Esophagus (tissue), 2 donors: Measurements from ENCODE around the gene IL20. TPM values are rescaled to one million over a fixed set of nuclear protein-coding genes. Genes with fewer than 3 reads are reported as not detected.

Experiments
- H3K27ac ChIP-seq, 2 donors: one replicate each; pipeline ENCODE4 v1.5.1; 2013; ENCODE audit warnings: low read depth in 2 of 2, mild to moderate bottlenecking in 2 of 2, inconsistent platforms in 1 of 2, low read length in 1 of 2, moderate library complexity in 1 of 2
- H3K27me3 ChIP-seq, 2 donors: one replicate each; pipeline ENCODE4 v1.6.1; 2013; ENCODE audit warnings: low read length in 2 of 2, control low read depth in 1 of 2, mild to moderate bottlenecking in 1 of 2; ENCODE audit not compliant: insufficient read depth in 2 of 2, control insufficient read depth in 1 of 2
- H3K36me3 ChIP-seq, 2 donors: one replicate each; pipeline ENCODE4 v1.6.1; 2013; ENCODE audit warnings: low read length in 1 of 2; ENCODE audit not compliant: control insufficient read depth in 2 of 2, insufficient read depth in 2 of 2
- H3K4me1 ChIP-seq, 2 donors: one replicate each; pipeline ENCODE4 v1.6.1; 2013; ENCODE audit warnings: low read length in 1 of 2; ENCODE audit not compliant: control insufficient read depth in 2 of 2, insufficient read depth in 2 of 2
- H3K4me3 ChIP-seq, 2 donors: one replicate each; pipeline ENCODE4 v1.5.1; 2013; ENCODE audit warnings: low read length in 2 of 2, mild to moderate bottlenecking in 2 of 2, low read depth in 1 of 2, moderate library complexity in 1 of 2
- H3K9me3 ChIP-seq, 2 donors: one replicate each; pipeline ENCODE4 v1.6.1; 2013; ENCODE audit warnings: mild to moderate bottlenecking in 2 of 2, low read depth in 1 of 2, low read length in 1 of 2, moderate library complexity in 1 of 2; ENCODE audit not compliant: control insufficient read depth in 2 of 2, insufficient read depth in 1 of 2
- WGBS, 2 donors: extraction: QIAGEN DNeasy Blood & Tissue Kit; methylation state at CpG; one replicate each; pipeline ENCODE4 v1.1.7; 2013; 5-methylcytosine and 5-hydroxymethylcytosine counted together
- polyA plus RNA-seq, 2 donors: library from polyadenylated mRNA; stranded (reverse); fragments of 200-250 nt; gene quantifications; one replicate each; pipeline ENCODE4 v1.2.3, GENCODE V29; 2013
- donor health status: healthy with polysubstance abuse.
- donor health status: Bipolar disorder and iron deficiency.

The IL20 gene, protein sequence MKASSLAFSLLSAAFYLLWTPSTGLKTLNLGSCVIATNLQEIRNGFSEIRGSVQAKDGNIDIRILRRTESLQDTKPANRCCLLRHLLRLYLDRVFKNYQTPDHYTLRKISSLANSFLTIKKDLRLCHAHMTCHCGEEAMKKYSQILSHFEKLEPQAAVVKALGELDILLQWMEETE
- under 1 TPM in 1 of 2 donors, not detected in 1; 0.05 TPM for polyA plus RNA-seq

DNA sequence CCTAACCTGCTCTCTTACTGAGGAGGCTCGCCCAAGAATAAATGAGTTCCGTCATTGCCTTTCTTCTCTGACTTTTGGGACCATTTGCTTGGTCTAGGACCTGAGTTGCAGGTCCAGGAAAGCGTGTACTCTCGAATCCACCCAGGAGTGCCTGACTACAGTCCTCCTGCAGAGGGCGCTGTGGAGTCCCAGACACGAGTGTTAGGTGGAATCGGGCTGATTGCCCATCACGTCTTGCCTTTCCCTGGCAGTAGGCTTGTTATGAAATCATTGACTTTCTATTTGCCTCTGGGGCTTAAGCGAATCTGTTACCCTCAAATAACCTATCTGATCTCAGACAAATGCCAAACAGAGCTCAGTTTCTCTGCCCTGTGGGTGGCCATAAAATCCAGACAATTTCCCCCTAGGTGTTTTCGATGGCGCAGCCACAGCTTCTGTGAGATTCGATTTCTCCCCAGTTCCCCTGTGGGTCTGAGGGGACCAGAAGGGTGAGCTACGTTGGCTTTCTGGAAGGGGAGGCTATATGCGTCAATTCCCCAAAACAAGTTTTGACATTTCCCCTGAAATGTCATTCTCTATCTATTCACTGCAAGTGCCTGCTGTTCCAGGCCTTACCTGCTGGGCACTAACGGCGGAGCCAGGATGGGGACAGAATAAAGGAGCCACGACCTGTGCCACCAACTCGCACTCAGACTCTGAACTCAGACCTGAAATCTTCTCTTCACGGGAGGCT lies at the start of gene IL20:
Gene IL20, plus strand, starts transcription at position 685 of the 733 bp plus-strand sequence. CDS start 230 bp downstream, outside the sequence.
- H3K27me3 ChIP-seq, result no peaks in the 10 kb centered on the region
- 33 to 40% methylated on average over 19 of the region's 19 CpGs for WGBS, 2 donors
- no peaks in the 10 kb centered on the region for H3K36me3 ChIP-seq
- peak within 1 kb of the TSS in 1 of 2 donors; percentile 20 for H3K27ac ChIP-seq
- H3K4me1 ChIP-seq, result no peaks in the 10 kb centered on the region
- H3K4me3 ChIP-seq, result no peak within 1 kb of the TSS
- H3K9me3 ChIP-seq, result no peaks in the 10 kb centered on the region

DNA sequence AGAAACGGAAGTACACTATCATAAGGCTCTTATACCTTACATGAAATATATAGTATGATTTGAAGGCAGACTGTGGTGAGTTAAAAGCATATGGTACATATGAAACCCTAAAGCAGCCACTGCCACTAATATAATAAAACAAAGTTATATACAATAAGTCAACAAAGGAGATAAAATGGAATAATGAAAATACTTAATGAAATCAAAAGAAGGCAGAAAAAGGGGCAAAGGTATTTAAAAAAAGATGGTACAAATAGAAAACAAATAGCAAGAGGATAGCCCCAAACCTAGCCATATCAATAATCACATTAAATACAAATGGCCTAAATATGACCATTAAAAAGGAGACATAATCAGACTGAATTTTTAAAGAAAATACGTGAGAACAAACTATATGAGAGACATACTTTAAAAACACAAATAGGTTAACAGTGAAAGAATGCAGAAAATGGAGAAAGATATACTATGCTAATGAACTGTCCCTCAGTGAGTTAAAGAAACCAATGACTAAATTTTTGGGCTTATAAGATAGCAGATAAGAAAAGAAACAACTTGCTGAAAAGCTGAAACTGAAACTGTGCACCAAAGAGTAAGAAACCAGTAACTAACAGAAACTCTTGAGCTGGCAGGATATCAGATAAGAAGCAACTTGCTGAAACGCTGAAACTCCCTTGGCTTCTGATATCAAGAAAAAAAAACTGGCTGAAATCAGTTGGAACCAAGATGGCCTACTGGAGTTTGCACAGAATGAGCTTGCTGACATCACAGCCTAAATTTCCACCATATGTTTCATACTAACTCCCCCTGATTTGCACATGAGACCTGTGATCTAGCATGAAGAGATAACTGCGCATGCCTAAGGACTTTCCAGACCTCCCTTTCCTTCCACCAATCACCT lies 48.8 kb upstream of the IL20 start:
- H3K36me3 ChIP-seq, result no peaks in the 10 kb centered on the region
- H3K4me1 ChIP-seq, result no peaks in the 10 kb centered on the region
- 67 to 73% methylated on average over 4 of the region's 4 CpGs for WGBS, 2 donors
- no peak overlapping the region for H3K27ac ChIP-seq
- H3K9me3 ChIP-seq, result peaks cover 0 to 3% of the 10 kb centered on the region in 2 donors
- no peak overlapping the region for H3K4me3 ChIP-seq
- no peaks in the 10 kb centered on the region for H3K27me3 ChIP-seq

DNA sequence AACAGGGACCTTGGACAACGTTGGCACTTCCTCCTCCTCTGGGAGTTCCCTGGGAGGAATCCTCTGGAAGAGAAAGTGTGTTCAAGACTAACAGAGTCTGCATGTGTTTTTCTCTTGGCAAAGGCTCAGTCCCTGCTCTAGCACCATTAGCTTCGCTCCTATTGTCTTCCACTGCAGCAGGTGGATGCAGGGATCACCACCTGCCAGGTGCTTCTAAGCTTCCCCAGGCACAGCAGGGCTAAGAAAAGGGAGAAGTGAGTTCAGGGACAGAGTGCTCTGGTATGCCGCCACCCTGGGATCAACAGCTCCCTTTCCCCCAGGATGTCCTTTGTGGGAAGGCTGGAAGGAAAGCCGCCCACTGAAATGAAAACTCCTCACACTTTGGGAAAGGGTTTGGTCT lies 43.9 kb upstream of the IL20 start:
- no peaks in the 10 kb centered on the region for H3K36me3 ChIP-seq
- no peaks in the 10 kb centered on the region for H3K27me3 ChIP-seq
- peaks cover 0 to 3% of the 10 kb centered on the region in 2 donors for H3K4me1 ChIP-seq
- 73% methylated on average over 4 of the region's 4 CpGs for WGBS, 2 donors
- H3K27ac ChIP-seq, result no peak overlapping the region
- H3K9me3 ChIP-seq, result no peaks in the 10 kb centered on the region
- no peak overlapping the region for H3K4me3 ChIP-seq

DNA sequence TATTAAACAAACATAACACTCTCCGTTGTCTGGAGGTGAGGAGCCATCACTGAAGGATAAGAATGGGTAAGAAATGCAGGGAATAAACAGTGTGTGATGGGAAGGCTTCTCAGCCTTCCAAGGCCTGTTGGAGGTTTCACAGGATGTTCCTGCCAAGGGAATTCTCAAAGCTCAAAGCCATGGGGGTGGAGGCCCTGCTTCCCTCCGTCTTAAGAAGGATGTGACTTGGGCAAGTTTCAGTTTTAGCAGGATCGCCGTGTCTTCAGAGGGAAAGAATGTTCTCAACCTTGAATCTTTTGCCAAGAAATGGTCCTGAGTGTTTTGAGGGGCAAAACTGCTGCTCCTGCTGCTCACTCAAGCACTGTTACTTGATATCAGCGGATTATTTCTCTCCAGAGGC lies 41.7 kb upstream of the IL20 start:
- Histone ChIP-seq H3K27me3 (no peaks in the 10 kb centered on the region), H3K4me3 (no peak overlapping the region), H3K4me1 (peaks cover 0 to 3% of the 10 kb centered on the region in 2 donors), H3K9me3 (no peaks in the 10 kb centered on the region), H3K36me3 (no peaks in the 10 kb centered on the region), H3K27ac (no peak overlapping the region)
- WGBS, 2 donors, result 65 to 73% methylated on average over 5 of the region's 5 CpGs

DNA sequence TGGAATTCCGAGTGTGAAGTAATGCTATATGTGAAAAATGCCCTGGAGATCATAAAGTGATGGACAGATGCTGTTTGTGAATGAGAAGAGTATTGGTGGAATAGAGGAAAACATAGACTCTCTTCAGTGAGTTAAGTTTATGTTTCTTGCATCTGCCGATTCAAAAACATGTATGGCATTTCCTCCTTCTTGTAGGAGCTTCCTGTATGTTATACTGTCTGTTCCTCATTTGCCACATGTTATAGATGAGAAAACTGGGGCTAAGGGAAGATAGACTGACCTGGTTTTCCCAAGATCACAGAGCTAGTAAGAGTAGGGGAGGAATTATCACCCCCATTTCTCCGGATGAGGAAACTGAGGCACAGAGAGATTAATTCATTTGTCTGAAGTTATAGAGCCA lies 41.1 kb upstream of the IL20 start:
- Histone ChIP-seq H3K4me1 (peaks cover 0 to 3% of the 10 kb centered on the region in 2 donors), H3K27ac (no peak overlapping the region), H3K9me3 (no peaks in the 10 kb centered on the region), H3K36me3 (no peaks in the 10 kb centered on the region), H3K27me3 (no peaks in the 10 kb centered on the region), H3K4me3 (no peak overlapping the region)
- 71 to 80% methylated on average over 3 of the region's 3 CpGs for WGBS, 2 donors

DNA sequence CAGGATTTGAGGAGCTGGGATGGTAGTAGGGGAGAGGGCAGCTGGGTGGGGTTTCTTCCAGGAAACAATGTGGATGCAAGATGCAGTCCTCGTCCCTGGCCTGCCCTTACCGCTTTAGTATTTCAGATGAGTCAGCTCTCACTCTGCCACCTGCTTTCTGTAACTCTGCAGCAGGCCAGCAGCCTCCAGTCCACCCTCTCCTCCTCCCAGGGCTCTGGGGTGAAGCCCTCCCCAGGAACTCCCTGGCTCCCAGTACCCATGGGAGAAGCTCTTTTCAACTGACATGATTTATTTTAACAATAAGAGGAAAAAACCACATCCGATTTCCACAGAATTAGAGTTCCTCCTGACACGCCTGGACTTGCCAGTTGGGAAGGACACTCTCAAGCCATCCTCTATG lies 39.0 kb upstream of the IL20 start:
- Histone ChIP-seq H3K27me3 (no peaks in the 10 kb centered on the region), H3K36me3 (no peaks in the 10 kb centered on the region), H3K4me1 (peaks cover 0 to 3% of the 10 kb centered on the region in 2 donors), H3K27ac (no peak overlapping the region), H3K9me3 (no peaks in the 10 kb centered on the region), H3K4me3 (no peak overlapping the region)
- WGBS, 2 donors, result 34 to 42% methylated on average over 4 of the region's 4 CpGs

DNA sequence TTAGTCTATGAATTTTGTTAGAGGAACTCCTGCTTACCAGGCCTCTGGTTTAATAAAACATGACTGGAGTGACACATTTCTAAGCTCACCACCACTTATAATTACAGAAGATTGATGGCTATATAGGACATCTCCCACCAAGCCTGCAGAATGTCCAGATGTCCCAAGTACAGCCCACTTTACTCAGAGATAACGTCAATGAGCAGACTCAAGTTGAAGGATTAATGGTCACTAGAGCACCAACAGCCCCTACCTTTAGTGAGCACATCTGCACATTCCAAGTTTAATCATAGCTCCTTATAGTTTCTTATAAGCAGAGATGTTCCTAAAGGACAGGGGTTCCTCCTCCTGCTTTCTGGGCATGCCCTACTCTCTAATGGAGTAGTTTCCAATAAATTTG lies 37.4 kb upstream of the IL20 start:
- H3K36me3 ChIP-seq, result no peaks in the 10 kb centered on the region
- H3K4me1 ChIP-seq, result peaks cover 0 to 3% of the 10 kb centered on the region in 2 donors
- 79 to 85% methylated on average over 1 of the region's 1 CpG for WGBS, 2 donors
- H3K9me3 ChIP-seq, result no peaks in the 10 kb centered on the region
- H3K27me3 ChIP-seq, result no peaks in the 10 kb centered on the region
- H3K27ac ChIP-seq, result no peak overlapping the region
- H3K4me3 ChIP-seq, result no peak overlapping the region

DNA sequence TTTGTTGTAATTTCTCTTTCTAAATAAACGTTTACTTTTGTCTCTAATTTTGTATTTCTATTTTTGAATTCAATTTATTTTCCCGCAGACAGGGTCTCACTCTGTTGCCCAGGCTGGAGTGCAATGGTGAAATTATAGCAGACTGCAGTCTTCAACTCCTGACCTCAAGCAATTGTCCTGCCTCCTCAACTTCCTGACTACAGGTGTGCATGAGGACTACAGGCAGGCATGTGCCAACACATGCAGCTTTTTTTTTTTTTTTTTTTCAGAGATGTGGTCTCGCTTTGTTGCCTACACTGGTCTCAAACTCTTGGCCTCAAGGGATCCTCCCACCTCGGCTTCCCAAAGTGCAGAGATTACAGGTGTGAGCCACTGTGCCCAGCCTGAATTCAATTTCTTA lies 36.7 kb upstream of the IL20 start:
- Histone ChIP-seq H3K27me3 (no peaks in the 10 kb centered on the region), H3K36me3 (no peaks in the 10 kb centered on the region), H3K27ac (no peak overlapping the region), H3K4me1 (peaks cover 0 to 4% of the 10 kb centered on the region in 2 donors), H3K9me3 (no peaks in the 10 kb centered on the region), H3K4me3 (no peak overlapping the region)
- WGBS, 2 donors, result 63 to 69% methylated on average over 4 of the region's 4 CpGs

DNA sequence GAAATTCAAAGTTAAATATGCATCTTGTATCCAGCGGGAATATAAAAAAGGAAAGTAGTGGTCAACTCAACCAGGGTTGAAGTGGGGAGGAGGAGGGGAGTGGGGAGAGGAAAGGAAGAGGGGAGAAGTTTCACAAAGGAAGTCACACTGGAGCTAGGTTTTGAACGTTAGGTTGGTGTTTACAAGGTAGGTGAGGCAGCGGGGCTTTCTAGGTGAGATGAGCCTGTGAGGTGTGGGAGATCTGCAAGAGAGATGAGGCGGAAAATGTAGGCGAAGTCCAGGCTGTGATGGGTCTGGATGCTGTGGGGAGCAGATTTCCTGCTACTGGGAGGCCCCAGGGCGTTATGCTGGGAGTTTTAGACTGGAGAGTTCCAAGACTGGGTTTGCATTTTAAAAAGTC lies 36.1 kb upstream of the IL20 start:
- Histone ChIP-seq H3K4me1 (peaks cover 0 to 5% of the 10 kb centered on the region in 2 donors), H3K9me3 (no peaks in the 10 kb centered on the region), H3K4me3 (no peak overlapping the region), H3K36me3 (no peaks in the 10 kb centered on the region), H3K27ac (no peak overlapping the region), H3K27me3 (no peaks in the 10 kb centered on the region)
- WGBS, 2 donors, result 72 to 73% methylated on average over 6 of the region's 6 CpGs
